GM06990 (cell line): Measurements from ENCODE around the gene PGGHG.
"Not testable (repeated sequence)": the region's sequence is repeated elsewhere in the genome, so short reads cannot be mapped to it uniquely, and the experiment has no call there.

ENCODE experiments used
- DNase-seq: peaks from one replicate; pipeline ENCODE4 v3.0.0-alpha.2; 2011; ENCODE audit not compliant: insufficient read length; ENCODE audit errors: extremely low read depth
- H3K27me3 ChIP-seq: replicated peaks from 2 replicates; pipeline ENCODE4 v1.6.0; 2011; ENCODE audit warnings: low read length; ENCODE audit not compliant: control insufficient read depth, insufficient read depth
- H3K36me3 ChIP-seq: 2 replicates; pipeline ENCODE4 v1.5.1; 2011; ENCODE audit warnings: low read length; ENCODE audit not compliant: control insufficient read depth, insufficient read depth
- H3K4me3 ChIP-seq: replicated peaks from 2 replicates; pipeline ENCODE4 v1.5.1; 2011; ENCODE audit warnings: low read depth, mild to moderate bottlenecking, control low read depth, low read length
- TF ChIP-seq, protein P1 (sequence below): IDR thresholded peaks from 2 replicates; pipeline ENCODE4 v1.5.1; 2011; ENCODE audit warnings: low read length, control low read depth, mild to moderate bottlenecking, inconsistent platforms; ENCODE audit not compliant: insufficient read depth, poor library complexity, severe bottlenecking

PGGHG gene

GRCh38 chr11:259413-259812, 29.5 kb upstream of the PGGHG start:
- H3K4me3 ChIP-seq = no peak overlapping the region
- TF ChIP-seq, protein P1, sequence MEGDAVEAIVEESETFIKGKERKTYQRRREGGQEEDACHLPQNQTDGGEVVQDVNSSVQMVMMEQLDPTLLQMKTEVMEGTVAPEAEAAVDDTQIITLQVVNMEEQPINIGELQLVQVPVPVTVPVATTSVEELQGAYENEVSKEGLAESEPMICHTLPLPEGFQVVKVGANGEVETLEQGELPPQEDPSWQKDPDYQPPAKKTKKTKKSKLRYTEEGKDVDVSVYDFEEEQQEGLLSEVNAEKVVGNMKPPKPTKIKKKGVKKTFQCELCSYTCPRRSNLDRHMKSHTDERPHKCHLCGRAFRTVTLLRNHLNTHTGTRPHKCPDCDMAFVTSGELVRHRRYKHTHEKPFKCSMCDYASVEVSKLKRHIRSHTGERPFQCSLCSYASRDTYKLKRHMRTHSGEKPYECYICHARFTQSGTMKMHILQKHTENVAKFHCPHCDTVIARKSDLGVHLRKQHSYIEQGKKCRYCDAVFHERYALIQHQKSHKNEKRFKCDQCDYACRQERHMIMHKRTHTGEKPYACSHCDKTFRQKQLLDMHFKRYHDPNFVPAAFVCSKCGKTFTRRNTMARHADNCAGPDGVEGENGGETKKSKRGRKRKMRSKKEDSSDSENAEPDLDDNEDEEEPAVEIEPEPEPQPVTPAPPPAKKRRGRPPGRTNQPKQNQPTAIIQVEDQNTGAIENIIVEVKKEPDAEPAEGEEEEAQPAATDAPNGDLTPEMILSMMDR = no peak
- DNase-seq = no peak
- no peaks in the 10 kb centered on the region for H3K27me3 ChIP-seq
- H3K36me3 ChIP-seq = no peaks in the 10 kb centered on the region

- no peak overlapping the region for H3K4me3 ChIP-seq
- TF ChIP-seq, protein P1 = no peak
- no peaks in the 10 kb centered on the region for H3K36me3 ChIP-seq
- no peak for DNase-seq
- no peaks in the 10 kb centered on the region for H3K27me3 ChIP-seq
Observed at GRCh38 chr11:261624-262023, 27.3 kb upstream of the PGGHG start.

DNA sequence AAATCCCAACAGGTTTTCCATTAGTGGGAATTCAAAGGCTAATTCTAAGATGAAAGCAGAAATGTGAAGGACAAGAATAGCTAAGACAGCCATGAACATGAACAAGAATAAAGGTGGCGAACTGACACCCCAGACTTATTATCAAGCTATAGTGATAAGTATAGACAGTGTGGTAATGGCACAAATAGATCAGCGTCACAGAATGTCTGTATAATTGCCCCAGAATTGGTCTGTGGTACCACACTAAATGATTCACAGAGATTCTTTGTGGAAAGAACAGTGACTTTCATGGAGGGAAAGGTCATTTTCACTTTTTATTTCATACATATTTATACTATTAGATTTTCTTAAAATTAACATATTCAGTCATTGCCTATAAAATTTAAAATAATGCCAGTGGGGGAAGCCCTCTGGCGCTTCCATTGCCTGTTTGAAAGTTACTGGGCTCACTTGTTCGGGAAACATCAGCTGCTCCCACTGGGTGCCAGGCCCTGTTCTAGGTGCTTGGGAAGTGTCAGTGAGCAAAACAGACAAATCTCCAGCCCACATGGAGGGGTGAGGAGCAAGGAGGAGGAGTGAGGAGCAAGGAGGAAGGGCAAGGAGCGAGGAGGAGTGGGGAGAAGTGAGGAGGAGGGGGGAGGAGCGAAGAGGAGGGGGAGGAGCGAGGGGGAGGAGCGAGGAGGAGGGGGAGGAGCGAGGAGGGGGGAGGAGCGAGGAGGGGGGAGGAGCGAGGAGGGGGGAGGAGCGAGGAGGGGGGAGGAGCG, 22.1 kb upstream of the PGGHG start:
- no peaks in the 10 kb centered on the region for H3K36me3 ChIP-seq
- no peak for DNase-seq
- TF ChIP-seq, protein P1 = no peak
- no peaks in the 10 kb centered on the region for H3K27me3 ChIP-seq
- no peak overlapping the region for H3K4me3 ChIP-seq

- DNase-seq = peak; percentile 75
Observed at GRCh38 chr11:267491-267994, 21.4 kb upstream of the PGGHG start.

DNA sequence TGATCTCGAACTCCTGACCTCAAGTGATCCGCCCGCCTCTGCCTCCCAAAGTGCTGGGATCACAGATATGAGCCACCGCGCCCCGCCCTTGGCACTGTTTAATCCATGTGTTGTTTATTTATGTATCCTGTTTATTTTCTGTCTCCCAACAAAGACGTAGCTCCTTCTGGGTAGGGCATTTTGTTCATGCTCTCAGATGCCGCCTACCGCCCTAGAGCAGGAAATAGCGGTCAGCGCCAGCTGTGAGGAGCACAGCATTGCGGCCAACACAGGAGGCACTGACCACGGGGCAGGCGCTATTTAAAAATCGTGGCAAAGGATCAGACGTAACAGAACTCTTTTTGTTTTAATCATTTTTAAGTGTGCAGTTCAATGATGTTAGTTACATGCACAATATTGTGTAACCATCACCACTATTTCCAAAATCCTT, 20.2 kb upstream of the PGGHG start:
- H3K27me3 ChIP-seq, H3K36me3 ChIP-seq: not testable (repeated sequence)
- DNase-seq = peak; percentile 72
- H3K4me3 ChIP-seq = peak overlapping the region; percentile 67

More at GRCh38 chr11:267491-267994, 21.4 kb upstream of the PGGHG start:
- H3K36me3 ChIP-seq = no peaks in the 10 kb centered on the region
- TF ChIP-seq, protein P1 = no peak
- H3K4me3 ChIP-seq = peak overlapping the region; percentile 67
- H3K27me3 ChIP-seq = no peaks in the 10 kb centered on the region

GRCh38 chr11:269146-269890, 19.6 kb upstream of the PGGHG start:
- H3K36me3 ChIP-seq = no peaks in the 10 kb centered on the region
- TF ChIP-seq, protein P1 = no peak
- peak overlapping the region; percentile 67 for H3K4me3 ChIP-seq
- peak; percentile 84 for DNase-seq
- H3K27me3 ChIP-seq = no peaks in the 10 kb centered on the region
